Cardiac muscle cell (in vitro differentiated cells and primary cell): ENCODE measurements around the gene EDC3. TPM values are rescaled to one million over a fixed set of nuclear protein-coding genes. Genes with fewer than 3 reads are reported as not detected.

ENCODE experiments used
- DNase-seq, 2 donors: peaks; one replicate each; pipeline versions ENCODE4 v3.0.0 to v3.0.0-alpha.2; 2010 to 2017; ENCODE audit warnings: low read depth in 1 of 2, low spot score in 1 of 2
- H3K27ac ChIP-seq: fragments of 200-600 bp; sonication (generic); 2 replicates; pipeline ENCODE4 v1.5.1; 2016
- H3K27me3 ChIP-seq: fragments of 200-600 bp; sonication (generic); 2 replicates; pipeline ENCODE4 v1.6.0; 2016; ENCODE audit warnings: control low read depth
- H3K36me3 ChIP-seq: fragments of 200-600 bp; sonication (generic); 2 replicates; pipeline ENCODE4 v1.5.1; 2016; ENCODE audit warnings: control low read depth
- H3K4me1 ChIP-seq: fragments of 200-600 bp; sonication (generic); 2 replicates; pipeline ENCODE4 v1.8.1; 2017; ENCODE audit warnings: low read depth, mild to moderate bottlenecking, mixed run types
- H3K4me3 ChIP-seq: fragments of 200-600 bp; sonication (generic); 2 replicates; pipeline ENCODE4 v1.5.1; 2016; ENCODE audit warnings: mild to moderate bottlenecking
- H3K9me3 ChIP-seq: fragments of 200-600 bp; sonication (generic); 2 replicates; pipeline ENCODE4 v1.5.1; 2017; ENCODE audit warnings: low read depth, mild to moderate bottlenecking, control low read depth
- CTCF ChIP-seq: IDR thresholded peaks from 2 replicates; pipeline ENCODE4 v1.5.1; 2012; ENCODE audit warnings: low read depth, mild to moderate bottlenecking, low read length
- polyA plus RNA-seq: library from polyadenylated mRNA; unstranded; fragments of >200 nt; fragmentation: Nextera tagmentation; extraction: Ambion mirVana; gene quantifications from 2 replicates; pipeline ENCODE4 v1.2.1, GENCODE V29; 2016
- total RNA-seq: library from RNA; depleted of rRNA; stranded (reverse); fragments of >200 nt; gene quantifications from 2 replicates; pipeline ENCODE4 v1.2.3, GENCODE V29; 2016

Gene EDC3
- total and polyA plus RNA-seq, 2 experiments from 2014 or later = 17.6 to 25.2 TPM

- TF ChIP-seq CTCF = no peak
- Histone ChIP-seq H3K27ac (no peak overlapping the region), H3K9me3 (no peaks in the 10 kb centered on the region), H3K4me3 (no peak overlapping the region), H3K4me1 (no peaks in the 10 kb centered on the region), H3K27me3 (no peaks in the 10 kb centered on the region), H3K36me3 (peaks cover 7% of the 10 kb centered on the region)
- no peak for DNase-seq
Measured at GRCh38 chr15:74676801-74677200, 19.0 kb downstream of the EDC3 start.

- no peak overlapping the region for H3K4me3 ChIP-seq
- H3K36me3 ChIP-seq = peaks cover 21% of the 10 kb centered on the region
- no peaks in the 10 kb centered on the region for H3K27me3 ChIP-seq
Measured at GRCh38 chr15:74674161-74674560, 21.7 kb downstream of the EDC3 start.

GRCh38 chr15:74669627-74670026 lies 26.2 kb downstream of the EDC3 start:
- TF ChIP-seq CTCF = no peak

More at GRCh38 chr15:74674161-74674560, 21.7 kb downstream of the EDC3 start:
- Histone ChIP-seq H3K4me1 (no peaks in the 10 kb centered on the region), H3K9me3 (no peaks in the 10 kb centered on the region), H3K27ac (no peak overlapping the region)
- no peak for TF ChIP-seq CTCF
- DNase-seq = no peak

GRCh38 chr15:74667975-74668374 lies 27.8 kb downstream of the EDC3 start:
- Histone ChIP-seq H3K4me3 (no peak overlapping the region), H3K27me3 (no peaks in the 10 kb centered on the region), H3K27ac (no peak overlapping the region), H3K4me1 (no peaks in the 10 kb centered on the region), H3K9me3 (no peaks in the 10 kb centered on the region), H3K36me3 (peaks cover 24% of the 10 kb centered on the region)
- no peak for DNase-seq
- no peak for TF ChIP-seq CTCF

More at GRCh38 chr15:74669627-74670026, 26.2 kb downstream of the EDC3 start:
- DNase-seq = no peak
- H3K36me3 ChIP-seq = peaks cover 31% of the 10 kb centered on the region
- no peaks in the 10 kb centered on the region for H3K27me3 ChIP-seq
- H3K4me3 ChIP-seq = no peak overlapping the region
- no peak overlapping the region for H3K27ac ChIP-seq
- no peaks in the 10 kb centered on the region for H3K4me1 ChIP-seq
- no peaks in the 10 kb centered on the region for H3K9me3 ChIP-seq

GRCh38 chr15:74664670-74665069 lies 31.2 kb downstream of the EDC3 start:
- no peak for DNase-seq
- no peaks in the 10 kb centered on the region for H3K9me3 ChIP-seq
- no peak overlapping the region for H3K4me3 ChIP-seq
- no peak for TF ChIP-seq CTCF
- no peaks in the 10 kb centered on the region for H3K27me3 ChIP-seq
- peaks cover 10% of the 10 kb centered on the region for H3K36me3 ChIP-seq
- H3K27ac ChIP-seq = peak overlapping the region; percentile 58
- peaks cover 6% of the 10 kb centered on the region for H3K4me1 ChIP-seq
